NCI-H1105 (cell line): ENCODE measurements around the gene ACTRT3.

ENCODE experiments used
- DNase-seq: peaks from one replicate; lab custom pipeline; 2025; lab: John Stamatoyannopoulos, UW

ACTRT3 gene

DNA sequence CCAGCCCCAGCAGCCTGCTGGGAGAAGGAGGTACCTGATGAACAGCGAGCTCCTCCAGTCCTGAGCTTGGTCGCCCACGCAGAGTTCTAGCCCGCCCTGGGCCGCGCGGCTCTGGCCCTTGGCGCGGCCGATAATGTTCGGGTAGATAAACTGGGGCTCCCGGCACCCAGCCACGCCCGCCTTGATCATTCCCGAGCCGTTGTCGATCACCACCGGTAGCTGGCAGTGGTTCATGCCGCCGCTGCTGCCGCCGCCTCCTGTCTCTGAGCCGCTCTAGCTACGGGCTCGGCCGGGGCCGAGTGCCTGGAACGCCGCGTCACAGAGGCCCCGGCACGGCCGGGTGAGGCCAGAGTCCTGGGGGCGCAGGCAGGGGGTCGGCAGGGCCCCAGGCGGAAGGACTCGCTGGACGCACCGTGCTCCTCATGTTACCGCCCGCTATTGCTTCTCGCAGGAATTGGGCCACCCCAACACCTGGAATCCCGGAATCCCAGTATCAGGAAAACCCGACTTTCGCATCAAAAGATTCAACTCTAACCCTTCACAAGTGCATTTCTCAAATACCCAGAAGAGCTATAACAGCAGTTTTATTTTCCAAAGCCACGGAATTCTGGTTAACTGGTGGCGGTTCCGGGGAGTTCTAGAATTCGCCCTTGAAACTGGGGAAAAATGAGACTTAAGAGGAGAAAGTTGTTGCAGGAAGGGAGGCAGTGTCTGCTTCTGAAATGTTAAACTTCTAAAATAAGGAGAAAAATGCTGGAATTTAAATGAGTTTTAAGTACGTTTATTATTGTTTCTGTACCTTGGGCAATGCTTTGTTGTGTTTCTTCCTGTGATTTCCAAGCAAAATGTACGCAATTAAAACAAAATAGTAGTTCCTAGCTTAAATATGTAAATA lies at the start of gene ACTRT3:
Gene ACTRT3, minus strand, starts transcription at position 275 of the 895 bp plus-strand sequence. Its CDS starts 41 bp downstream, at position 234.
- no peak for DNase-seq

DNA sequence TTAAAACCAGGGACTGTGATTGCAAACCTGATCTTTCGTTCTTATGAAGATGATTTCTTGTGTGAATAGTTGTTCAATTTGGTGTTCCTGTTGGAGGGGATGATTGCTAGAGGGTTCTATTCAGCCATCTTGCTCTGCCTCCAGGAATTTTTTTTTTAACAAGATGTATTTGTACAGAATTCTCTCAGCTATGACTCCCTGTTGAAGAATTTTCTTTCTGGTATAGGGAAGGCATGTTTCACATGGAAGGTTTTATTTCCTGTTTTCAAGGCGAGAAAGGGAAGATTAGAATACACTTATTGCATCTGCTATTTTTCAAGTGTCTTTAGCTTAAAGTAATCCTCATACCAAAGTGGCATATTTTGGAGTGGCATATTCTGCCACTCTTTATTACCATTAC lies 49.0 kb upstream of the ACTRT3 start:
- DNase-seq, result no peak

DNA sequence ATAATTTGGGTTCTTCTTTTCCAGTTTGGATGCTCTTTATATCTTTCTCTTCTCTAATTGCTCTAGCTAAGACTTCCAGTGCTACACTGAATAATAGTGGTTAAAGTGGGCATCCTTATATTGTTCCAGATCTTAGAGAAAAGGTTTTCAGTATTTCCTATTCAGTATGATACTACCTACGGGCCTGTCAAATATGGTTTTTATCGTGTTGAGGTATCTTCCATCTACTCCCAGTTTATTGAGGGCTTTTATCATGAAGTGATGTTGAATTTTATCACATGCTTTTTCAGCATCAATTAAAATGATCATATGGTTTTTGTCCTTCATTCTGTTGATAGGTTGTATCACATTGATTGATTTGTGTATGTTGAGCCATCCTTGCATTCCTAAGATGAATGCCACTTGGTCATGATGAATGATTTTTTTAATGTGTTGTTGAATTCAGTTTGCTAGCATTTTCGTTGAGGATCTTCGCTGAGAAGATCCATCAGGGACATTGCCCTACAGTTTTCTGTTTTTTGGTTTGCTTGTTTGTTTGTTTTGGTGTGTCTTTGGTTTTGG lies 46.3 kb upstream of the ACTRT3 start:
- no peak for DNase-seq

DNA sequence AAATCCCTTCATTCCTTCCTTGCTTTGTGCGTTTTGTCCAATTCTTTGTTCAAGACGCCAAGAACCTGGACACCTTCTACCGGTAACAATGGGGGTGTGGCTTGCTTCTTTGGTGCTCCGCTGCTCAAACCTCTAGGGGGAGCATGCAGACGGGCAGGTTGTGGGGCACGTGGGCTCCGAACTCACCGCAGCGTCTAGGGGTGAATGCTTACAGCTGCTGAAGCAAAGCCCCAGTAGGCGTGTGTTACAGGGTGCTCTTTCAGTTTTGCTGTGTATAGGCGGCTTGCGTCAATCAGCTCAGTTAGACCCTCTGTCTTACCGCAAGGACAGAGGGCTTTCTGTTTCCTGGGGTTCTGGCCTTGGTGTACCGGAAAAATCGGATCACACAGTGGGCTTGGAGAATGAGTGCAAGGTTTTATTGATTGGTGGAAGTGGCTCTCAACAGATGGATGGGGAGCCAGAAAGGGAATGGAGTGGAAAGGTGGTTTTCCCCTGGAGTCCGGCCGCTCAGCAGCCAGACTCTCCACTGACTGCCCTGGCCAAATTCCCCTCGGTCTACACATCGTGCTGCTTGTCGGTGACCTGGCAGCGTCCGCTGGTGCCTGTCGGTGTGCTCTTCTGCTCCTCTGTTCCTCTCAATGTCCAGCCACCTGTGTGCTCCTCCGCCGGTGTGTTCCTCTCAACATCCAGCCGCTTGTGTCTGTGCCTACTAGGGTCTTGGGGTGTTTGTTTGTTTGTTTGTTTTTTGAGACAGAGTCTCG lies 44.6 kb upstream of the ACTRT3 start:
- peak; percentile 73 for DNase-seq

DNA sequence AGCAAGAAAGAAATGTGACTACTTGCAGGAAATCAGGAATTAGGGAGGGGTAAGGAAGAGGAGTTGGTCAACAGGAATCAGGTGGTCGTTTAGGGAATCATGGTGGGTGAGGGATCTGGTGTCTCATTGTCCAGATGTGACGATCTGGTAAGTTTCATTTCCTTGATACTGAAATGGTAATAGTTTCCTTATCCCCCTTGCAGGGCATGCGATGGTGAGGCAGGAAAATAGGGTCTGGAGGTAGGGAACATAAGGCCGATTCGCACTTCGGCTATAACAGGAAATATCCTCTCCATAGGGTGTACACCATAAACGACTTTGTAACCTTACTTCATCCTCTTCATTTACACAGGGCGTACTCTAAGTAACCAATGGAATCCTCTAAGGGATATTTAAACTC lies 43.9 kb upstream of the ACTRT3 start:
- DNase-seq, result no peak

DNA sequence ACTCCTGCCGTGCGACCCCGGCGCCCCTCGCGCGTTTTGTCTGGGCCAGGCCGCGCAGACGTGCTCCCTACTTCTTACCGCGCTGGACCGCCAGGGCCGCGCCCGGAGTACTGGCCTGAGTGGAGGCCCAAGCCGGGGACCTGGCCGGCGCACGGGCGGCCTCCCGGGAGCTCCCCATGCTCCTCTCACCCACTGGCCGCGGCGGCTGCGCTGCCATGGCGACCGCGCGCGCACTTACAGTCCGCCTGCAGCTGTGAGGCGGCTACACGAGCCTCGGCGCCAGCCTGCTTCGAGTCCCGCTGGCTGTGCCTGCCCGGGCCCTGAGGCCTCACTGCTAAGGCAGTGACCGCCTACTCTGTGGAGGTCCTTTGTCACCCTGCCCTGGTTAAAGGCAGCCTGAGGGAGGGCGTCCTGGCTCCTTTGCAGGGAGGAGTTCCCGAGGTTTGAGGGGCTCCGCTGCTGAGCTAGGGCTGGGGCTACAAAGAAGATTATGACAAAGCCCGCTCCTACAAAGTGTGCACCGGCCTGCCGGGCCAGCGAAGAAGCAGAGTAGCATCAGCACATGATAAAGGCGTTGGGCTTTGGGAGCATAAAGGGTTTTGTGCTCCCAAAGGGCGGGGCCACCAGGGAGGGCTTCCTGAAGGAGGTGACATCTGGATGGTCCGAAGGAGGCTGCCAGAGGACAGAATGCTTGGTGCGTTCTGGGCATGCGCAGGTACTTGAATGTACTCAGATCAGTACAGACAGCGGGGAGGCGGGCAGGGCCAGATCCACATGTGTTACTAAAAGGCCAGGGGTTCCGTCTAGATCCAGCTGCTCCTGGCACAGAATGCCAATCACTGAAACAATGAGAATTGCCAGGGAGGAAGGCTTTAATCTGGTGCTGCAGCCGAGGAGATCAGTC lies 43.2 kb upstream of the ACTRT3 start, which contains the start of the genes LRRC34 and LRRIQ4:
Gene LRRC34, minus strand, starts transcription at position 573 of the 904 bp plus-strand sequence. Its CDS starts 356 bp downstream, at position 217.
Gene LRRIQ4, plus strand, starts transcription at position 539 of the 904 bp plus-strand sequence. CDS start 9,052 bp downstream, outside the sequence.
- peak; percentile 93 for DNase-seq

DNA sequence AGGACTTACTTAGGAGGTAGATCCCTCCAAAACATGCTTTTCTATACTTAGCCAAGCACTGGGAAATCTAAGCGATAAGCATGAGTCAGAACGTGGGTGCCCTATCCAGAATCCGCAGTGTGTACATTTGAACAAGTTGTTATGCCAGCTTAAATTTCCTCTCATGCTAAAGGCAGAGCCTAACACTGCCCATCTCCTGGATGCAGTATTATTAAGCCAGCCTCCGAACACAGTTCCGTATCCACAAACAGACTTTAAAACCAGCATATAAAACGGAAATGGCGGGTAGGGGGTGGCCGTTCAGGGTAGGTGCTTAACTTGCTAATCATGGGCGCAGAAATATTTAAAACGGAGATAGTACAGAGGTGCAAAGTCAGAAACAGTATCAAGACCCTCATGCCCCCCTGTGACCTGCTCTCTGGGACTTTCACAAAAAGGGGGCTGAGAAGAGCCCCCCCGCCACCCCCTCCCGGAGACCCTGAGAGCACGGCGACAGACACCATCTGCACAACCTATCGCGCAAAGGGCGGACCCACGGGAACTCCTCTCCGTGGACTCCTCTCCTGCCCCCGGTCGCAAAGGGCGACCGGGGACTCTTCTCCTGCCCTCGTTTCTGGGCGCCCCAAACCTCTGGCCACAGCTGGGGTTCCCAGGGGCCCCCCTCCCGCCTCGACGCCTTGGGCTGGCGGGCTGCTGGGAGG lies 42.4 kb upstream of the ACTRT3 start:
- DNase-seq, result peak; percentile 60

DNA sequence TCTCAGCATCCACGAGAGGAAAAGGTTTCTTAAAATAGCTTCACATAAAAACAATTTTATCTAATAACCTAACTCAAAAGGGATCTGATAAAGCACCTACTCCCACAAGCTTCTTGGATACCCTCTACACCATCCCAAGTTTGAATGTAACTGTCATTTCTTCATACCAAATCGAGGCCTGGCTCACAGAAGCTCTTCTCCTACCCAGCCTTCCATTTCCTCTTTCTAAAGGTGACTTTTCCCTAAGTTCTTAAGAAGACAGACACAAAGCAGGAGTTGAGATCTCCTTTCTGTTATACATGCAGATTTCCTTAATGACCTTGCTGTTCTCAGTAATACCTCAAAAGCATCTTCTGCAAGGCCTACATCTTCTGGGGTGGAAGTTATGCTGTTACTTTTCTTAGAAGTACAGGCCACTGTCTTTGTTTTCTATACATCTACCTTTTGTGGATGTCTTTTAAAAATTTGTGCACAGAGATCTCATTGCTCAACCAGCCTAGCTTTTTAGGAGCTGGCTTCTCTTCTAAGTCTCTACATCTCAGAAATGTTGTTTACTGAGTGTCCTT lies 40.0 kb upstream of the ACTRT3 start:
- DNase-seq, result no peak

DNA sequence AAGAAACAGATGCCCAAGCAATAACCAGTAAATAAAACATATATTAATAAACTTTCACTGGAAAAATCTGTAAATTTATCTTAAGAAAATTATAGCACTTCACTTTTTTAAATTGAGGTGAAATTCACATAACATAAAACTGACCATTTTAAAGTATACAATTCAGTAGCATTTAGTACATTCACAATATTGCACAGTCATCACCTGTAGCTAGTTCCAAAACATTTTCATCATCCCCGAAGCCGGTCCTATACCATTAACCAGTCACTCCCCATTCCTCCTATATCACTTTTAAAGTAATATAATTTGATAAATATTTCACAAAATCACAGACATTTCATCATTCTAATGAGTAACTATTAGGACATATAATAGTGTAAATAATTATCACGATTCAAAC lies 35.3 kb upstream of the ACTRT3 start:
- no peak for DNase-seq

DNA sequence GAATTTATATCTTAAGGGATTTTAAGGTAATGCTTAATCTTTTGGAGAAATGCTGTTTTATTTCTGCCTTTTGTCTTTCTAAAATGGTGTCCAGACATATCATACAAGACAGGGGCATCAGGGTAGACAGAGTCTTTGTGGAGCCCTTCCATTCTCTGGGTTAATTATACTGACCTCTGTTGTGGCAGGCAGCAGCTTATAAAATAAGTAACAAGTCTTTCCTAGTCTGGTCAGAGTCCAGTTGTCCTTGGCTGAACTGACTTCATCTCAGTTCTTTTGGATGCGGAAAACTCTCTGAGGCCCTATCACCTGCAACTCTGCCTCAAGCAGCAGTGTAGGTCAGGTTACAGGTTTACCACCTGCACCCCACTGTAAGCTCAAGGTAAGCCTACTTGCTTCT lies 23.0 kb upstream of the ACTRT3 start:
- no peak for DNase-seq

DNA sequence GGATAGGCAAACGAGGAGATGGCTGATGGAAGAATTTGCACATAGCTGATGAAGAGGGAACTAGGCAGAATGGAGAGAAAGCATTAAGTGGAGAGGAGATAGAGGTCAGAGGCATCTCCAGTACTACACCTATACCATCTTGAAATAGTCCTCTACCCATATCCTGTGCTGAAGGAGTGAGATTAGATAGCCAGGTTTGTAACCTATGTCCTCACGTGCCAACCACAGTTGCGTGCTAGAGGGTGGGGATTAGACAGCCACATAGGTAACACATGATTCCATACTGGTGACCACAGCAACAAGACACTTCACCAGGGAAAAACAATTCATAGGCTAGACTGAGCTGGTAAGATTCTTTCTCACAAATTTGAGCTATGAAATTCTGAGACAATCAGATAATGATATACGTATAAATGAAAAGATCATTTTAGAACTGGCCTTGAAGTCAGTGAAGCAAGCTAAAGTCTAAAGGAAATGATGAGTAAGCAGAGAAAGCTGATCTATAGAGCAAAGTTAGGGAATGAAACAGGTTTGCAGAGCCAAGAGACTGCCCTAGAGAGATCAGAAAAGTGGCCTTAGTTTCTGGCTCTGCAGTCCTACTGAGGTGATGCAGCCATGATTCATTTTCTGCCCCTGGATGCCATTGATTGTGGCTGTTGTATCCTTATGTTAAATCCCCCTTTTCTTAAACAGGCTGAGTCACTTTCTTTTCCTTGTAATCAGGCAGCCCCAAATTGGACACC lies 21.5 kb upstream of the ACTRT3 start:
- no peak for DNase-seq

DNA sequence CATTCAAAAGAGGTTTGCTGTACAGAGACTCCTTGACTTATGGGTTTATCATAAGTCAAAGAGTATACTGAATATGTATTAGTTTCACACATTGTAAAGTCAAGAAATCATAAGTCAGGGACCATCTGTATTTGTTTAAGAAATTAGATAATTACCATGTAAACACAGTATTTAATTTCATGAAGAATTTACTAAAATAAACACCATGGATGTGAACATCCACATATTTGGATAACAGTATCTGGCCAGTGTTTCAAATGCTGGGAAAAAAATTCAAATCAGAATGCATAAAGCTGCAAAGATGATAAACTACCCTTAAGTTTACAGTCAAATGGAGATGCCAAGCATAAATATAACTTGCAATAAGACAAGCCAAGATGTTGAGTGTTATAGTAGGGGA lies 20.9 kb upstream of the ACTRT3 start:
- DNase-seq, result no peak

DNA sequence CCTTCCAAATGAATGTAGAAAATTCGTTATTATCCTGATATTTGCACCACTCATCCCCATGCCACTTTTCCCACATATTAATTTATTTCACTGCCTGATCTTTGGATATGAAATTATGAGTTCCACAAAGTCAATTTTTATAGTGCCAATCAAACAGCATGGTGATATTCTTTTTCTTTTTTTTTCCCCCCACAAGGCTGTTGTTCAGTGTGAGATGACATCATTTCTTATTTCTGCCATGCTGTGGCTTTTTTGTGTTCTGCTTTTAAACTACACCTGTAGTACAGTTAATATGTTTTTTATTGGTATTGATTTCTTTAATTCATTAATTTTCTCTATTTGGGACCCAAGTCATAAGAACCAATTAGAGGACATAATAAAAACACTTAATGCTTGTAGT lies 18.4 kb upstream of the ACTRT3 start:
- DNase-seq, result no peak

DNA sequence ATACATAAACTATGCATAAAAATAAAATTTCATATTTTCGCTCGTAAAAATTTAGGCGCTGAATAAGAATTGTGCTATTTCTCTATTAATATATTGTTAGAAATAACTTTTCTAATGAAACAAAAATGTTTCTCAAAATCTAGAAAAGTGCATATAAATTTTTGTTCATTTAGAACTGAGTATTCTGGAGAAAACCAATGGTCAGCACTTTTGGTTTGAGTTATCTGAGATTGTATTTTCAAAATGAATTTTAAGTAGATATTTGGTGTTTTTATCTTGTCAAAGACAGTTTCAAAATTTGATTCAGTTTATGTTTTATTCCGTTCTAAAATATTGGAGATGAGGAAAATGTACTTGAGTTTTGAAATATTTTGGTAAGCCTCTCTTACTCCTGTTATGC lies 17.8 kb upstream of the ACTRT3 start:
- no peak for DNase-seq

DNA sequence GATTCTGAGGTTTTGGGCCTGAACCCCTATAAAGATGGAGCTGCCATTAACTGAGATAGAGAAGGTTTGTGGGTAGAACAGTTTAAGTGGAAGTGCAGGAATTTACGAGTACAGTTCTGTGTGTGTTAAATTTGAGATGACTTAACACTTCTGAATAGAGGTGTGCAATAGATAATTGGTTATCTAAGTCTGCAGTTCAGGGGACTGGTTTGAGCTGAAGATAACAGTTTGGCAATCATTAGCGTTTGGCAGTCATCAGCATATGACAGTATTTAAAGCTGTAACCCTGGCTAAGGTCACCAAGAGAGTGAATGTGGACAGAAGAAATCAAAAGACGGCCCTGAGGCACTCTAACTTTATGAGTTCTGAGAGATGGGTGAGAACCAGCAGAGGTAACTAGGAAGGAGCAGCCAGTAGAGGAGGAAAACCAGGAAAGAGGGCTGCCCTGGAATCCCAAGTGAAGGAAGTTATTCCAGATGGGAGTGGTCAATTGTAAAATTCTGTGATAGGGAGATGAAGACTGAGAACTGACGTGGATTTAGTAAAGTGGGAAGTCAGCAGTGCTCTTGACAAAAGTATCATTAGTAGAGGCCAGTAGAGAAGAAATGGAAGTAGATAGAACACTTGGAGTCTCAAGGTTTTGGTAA lies 12.0 kb upstream of the ACTRT3 start:
- no peak for DNase-seq

DNA sequence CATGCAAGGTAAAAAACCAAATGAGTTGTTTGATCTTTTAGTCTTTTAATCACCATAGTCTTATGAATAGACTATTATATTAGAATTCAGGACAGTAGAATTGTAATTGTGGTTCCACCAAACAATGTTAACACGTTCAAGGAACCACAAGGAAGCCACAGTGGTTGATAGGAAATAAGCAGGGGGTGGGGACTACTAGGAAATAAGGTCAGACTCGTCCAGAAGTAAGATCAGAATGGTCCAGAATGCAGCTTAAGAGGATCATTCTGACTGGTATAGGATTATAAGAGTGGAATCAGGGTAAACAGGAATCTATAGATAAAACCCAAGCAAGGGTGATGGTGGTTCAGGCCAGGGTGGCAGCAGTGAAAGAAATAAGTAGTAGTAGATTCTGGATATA lies 11.4 kb upstream of the ACTRT3 start:
- no peak for DNase-seq

DNA sequence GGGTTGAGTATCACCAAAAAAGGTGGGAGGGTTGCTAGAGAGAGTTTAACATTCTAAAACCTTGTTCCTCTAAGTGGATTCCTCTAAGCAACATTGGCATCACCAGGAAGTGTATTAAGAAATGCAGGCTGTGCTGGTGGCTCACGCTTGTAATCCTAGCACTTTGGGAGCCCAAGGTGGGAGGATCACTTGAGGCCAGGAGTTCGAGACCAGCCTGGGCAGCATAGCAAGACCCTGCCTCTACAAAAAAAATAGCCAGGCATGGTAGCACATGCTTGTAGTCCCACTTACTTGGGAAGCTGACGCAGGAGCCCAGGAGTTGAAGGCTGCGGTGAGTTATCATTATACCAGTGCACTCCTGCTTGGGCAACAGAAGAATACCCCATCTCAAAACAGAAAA lies 8.5 kb upstream of the ACTRT3 start:
- DNase-seq, result no peak

DNA sequence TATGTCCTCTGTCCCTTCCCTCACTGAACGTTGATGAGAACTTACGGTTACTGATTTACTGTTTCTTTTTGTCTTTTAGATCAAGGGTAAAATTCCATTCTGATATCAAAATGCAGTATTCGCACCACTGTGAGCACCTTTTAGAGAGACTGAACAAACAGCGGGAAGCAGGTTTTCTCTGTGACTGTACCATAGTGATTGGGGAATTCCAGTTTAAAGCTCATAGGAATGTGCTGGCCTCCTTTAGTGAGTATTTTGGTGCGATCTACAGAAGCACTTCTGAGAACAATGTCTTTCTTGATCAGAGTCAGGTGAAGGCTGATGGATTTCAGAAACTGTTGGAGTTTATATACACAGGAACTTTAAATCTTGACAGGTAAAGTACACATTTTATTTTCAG lies 4.8 kb upstream of the ACTRT3 start:
- no peak for DNase-seq
